Activated B cell treated with CpG ODN at 0.5 μM for 24 hours (primary cell): Measurements from ENCODE around the gene FCRL4. TPM values are rescaled to one million over a fixed set of nuclear protein-coding genes. Genes with fewer than 3 reads are reported as not detected.
A peak's percentile ranks its signal among the peaks of the same experiment; 100 is the strongest.

Experiments used
- ATAC-seq: fragments of 200-7000 bp; cut with Tn5 transposase; one replicate; pipeline ENCODE4 v1.10.0; 2021; ENCODE audit warnings: low read depth, mild to moderate bottlenecking, moderate library complexity
- CTCF ChIA-PET: fragments of 350-600 bp; sonication (Branson Sonifier 250); formaldehyde crosslinking; loops from one replicate; lab custom pipeline; 2021; ENCODE audit warnings: antibody characterized with exemption; lab: Charles Lee
- POLR2A ChIA-PET: fragments of 350-600 bp; sonication (Branson Sonifier 250); formaldehyde crosslinking; loops from one replicate; lab custom pipeline; 2021; ENCODE audit warnings: antibody characterized with exemption; lab: Charles Lee
- DNase-seq: peaks from one replicate; pipeline ENCODE4 v3.0.0; 2022
- H3K27ac Mint-ChIP-seq: one replicate; pipeline ENCODE4 v1.8.0; 2020; ENCODE audit warnings: mixed read lengths
- H3K27me3 Mint-ChIP-seq: one replicate; pipeline ENCODE4 v1.8.0; 2021; ENCODE audit warnings: mixed read lengths
- H3K36me3 Mint-ChIP-seq: one replicate; pipeline ENCODE4 v1.8.0; 2021; ENCODE audit warnings: low read depth, mixed read lengths
- H3K4me1 Mint-ChIP-seq: one replicate; pipeline ENCODE4 v1.8.0; 2021; ENCODE audit warnings: mixed read lengths
- H3K4me3 Mint-ChIP-seq: one replicate; pipeline ENCODE4 v1.8.0; 2020; ENCODE audit warnings: mild to moderate bottlenecking, mixed read lengths
- H3K9me3 Mint-ChIP-seq: one replicate; pipeline ENCODE4 v1.8.0; 2020; ENCODE audit warnings: mixed read lengths
- intact Hi-C: fragments of 100-400 bp; cut with micrococcal nuclease; formaldehyde crosslinking; loops from one replicate; pipeline ENCODE4 v1.15.1; 2024
- total RNA-seq: library from RNA; stranded (reverse); gene quantifications from 2 replicates; pipeline ENCODE4 v1.2.3, GENCODE V29; 2022
- TF ChIP-seq, protein P1 (sequence below): fragments of 200-600 bp; IDR thresholded peaks from one replicate; pipeline ENCODE4 v1.8.0; 2022; ENCODE audit warnings: antibody characterized with exemption, mild to moderate bottlenecking

The FCRL4 gene
- total RNA-seq, 1 donor from 2014 or later: 6.3 TPM

DNA sequence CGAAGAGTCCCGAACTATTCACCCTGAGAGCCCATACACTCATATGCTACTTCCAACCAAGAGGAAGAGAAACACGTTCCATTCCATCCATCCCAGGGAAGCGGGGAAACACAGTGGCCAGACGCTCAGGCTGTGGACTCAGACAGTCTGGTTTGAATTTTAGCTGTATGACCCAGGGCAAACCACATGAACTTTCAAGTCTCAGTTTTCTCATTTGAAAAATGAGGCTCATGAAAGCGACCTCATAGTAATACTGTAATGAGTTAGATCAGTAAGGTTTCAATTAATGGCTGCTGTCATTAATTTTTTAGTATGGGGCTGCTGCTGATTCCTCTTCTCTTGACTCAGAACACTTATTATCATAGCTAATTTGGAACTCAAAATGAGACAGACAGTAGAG is 1.5 kb downstream of the FCRL4 start:
- POLR2A ChIA-PET: interaction anchor here (0.8 to 2.9 kb wide), 7 partner anchors 11 to 187 kb away, joined by 3 to 44 read pairs (median 3); partner anchors contain the start of gene FCRL2
- DNase-seq (no peak), ATAC-seq (no peak)
- H3K27ac Mint-ChIP-seq: peak overlapping the region; percentile 42
- peaks cover 2% of the 10 kb centered on the region for H3K36me3 Mint-ChIP-seq
- H3K4me3 Mint-ChIP-seq: peak overlapping the region; percentile 75
- TF ChIP-seq, protein P1, sequence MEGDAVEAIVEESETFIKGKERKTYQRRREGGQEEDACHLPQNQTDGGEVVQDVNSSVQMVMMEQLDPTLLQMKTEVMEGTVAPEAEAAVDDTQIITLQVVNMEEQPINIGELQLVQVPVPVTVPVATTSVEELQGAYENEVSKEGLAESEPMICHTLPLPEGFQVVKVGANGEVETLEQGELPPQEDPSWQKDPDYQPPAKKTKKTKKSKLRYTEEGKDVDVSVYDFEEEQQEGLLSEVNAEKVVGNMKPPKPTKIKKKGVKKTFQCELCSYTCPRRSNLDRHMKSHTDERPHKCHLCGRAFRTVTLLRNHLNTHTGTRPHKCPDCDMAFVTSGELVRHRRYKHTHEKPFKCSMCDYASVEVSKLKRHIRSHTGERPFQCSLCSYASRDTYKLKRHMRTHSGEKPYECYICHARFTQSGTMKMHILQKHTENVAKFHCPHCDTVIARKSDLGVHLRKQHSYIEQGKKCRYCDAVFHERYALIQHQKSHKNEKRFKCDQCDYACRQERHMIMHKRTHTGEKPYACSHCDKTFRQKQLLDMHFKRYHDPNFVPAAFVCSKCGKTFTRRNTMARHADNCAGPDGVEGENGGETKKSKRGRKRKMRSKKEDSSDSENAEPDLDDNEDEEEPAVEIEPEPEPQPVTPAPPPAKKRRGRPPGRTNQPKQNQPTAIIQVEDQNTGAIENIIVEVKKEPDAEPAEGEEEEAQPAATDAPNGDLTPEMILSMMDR: no peak
- no peaks in the 10 kb centered on the region for H3K9me3 Mint-ChIP-seq
- CTCF ChIA-PET: interaction anchor here (1.4 to 4.0 kb wide), 6 partner anchors 12 to 352 kb away, joined by 5 to 33 read pairs (median 8); no protein-coding TSS in a partner anchor
- H3K4me1 Mint-ChIP-seq: peaks cover 71% of the 10 kb centered on the region
- intact Hi-C loops: loop anchor here (5.0 kb wide), 1 partner anchor 176 kb away; no protein-coding TSS in a partner anchor
- peaks cover 4% of the 10 kb centered on the region for H3K27me3 Mint-ChIP-seq

DNA sequence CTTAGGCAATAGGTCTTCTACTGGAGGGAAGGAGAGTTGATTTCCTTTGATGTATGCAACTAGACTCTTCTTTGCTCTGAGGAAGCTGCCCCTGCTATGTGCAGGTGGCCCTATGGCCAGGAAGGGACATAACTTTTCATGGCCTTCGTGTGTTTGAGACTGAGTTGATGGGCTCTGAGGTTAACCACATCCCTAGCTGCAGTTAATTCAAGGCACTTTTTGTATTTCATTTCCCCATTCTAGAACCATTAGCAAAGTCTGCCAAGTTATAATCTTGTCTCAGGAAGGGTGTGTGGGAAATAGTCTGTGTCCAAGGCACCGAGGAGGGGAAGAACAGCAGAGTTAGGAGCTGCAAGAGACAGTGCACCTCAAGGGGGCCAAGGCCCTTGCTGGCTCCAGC is 2.5 kb downstream of the FCRL4 start:
- Mint-ChIP-seq H3K36me3 (peaks cover 2% of the 10 kb centered on the region), H3K4me3 (peak overlapping the region; percentile 62), H3K4me1 (peaks cover 71% of the 10 kb centered on the region), H3K27me3 (no peaks in the 10 kb centered on the region), H3K9me3 (no peaks in the 10 kb centered on the region), H3K27ac (peak overlapping the region; percentile 30)
- intact Hi-C loops: loop anchor here (5.0 kb wide), 1 partner anchor 177 kb away; no protein-coding TSS in a partner anchor
- TF ChIP-seq, protein P1: no peak
- no peak for DNase-seq
- peak; percentile 53 for ATAC-seq
- ChIA-PET CTCF (interaction anchor here (1.8 to 4.0 kb wide), 5 partner anchors 10 to 178 kb away, joined by 5 to 33 read pairs (median 9); no protein-coding TSS in a partner anchor), POLR2A (interaction anchor here (0.6 to 2.9 kb wide), 10 partner anchors 10 to 267 kb away, joined by 3 to 44 read pairs (median 4); no protein-coding TSS in a partner anchor)

DNA sequence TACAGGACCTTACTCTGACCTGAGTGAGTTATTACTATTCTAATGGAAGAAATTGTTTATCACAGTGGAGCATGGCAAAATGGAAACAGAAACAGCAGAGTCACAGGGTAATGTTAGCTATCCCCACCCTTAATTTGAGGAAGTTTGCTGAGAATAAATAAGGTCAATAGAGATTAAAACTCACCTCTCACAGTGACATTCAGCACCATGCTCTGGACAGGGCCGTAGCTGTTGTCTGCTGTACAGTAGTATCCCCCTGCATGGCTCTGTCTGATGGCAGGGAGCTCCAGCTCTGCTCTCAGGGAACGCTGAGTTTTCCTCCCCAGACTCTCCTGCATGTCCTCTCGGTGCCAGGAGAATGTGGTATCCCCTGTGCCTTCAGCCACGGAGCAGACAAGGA is 11.9 kb downstream of the FCRL4 start:
- peak; percentile 35 for ATAC-seq
- no peaks in the 10 kb centered on the region for H3K27me3 Mint-ChIP-seq
- CTCF ChIA-PET: interaction anchor here (0.9 to 9.8 kb wide), 5 partner anchors 9 to 535 kb away, joined by 3 to 161 read pairs (median 13); partner anchors contain the start of gene FCRL2
- H3K4me1 Mint-ChIP-seq: peaks cover 65% of the 10 kb centered on the region
- TF ChIP-seq, protein P1: no peak
- peaks cover 5% of the 10 kb centered on the region for H3K36me3 Mint-ChIP-seq
- H3K9me3 Mint-ChIP-seq: no peaks in the 10 kb centered on the region
- POLR2A ChIA-PET: interaction anchor here (2.8 to 3.9 kb wide), 2 partner anchors 9 to 12 kb away, joined by 17 to 44 read pairs; partner anchors contain the start of gene FCRL4
- no peak overlapping the region for H3K4me3 Mint-ChIP-seq
- no peak overlapping the region for H3K27ac Mint-ChIP-seq
- DNase-seq: no peak
- intact Hi-C loops: loop anchor here (10.0 kb wide), 1 partner anchor 699 kb away; the partner anchor contains the start of gene CD1C

DNA sequence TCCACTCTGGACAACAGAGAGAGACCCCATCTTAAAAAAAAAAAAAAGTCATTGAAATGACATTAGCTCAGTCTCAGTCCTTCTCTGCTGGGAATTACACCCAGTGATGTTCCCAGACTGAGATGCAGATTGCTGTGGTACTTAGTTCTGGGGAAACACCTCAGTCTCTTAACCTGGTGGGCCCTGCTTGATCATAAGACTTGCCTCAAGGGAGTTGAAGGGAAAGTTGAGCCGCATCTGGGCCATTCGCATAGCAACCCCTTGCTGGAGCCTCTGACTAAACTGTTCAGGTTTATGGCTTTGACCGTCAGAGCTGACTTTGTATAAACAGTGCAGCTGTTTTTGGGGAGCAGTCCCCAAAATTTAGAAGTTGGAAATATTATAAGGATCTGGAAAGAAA is 13.4 kb downstream of the FCRL4 start:
- ChIA-PET POLR2A (interaction anchor here (0.6 to 3.9 kb wide), 9 partner anchors 11 to 485 kb away, joined by 3 to 44 read pairs (median 4); partner anchors contain the start of gene FCRL4), CTCF (interaction anchor here (1.2 to 9.8 kb wide), 7 partner anchors 11 to 536 kb away, joined by 3 to 161 read pairs (median 5); partner anchors contain the start of genes FCRL2 and FCRL4)
- H3K9me3 Mint-ChIP-seq: no peaks in the 10 kb centered on the region
- H3K36me3 Mint-ChIP-seq: peaks cover 5% of the 10 kb centered on the region
- DNase-seq: no peak
- ATAC-seq: peak; percentile 87
- intact Hi-C loops: loop anchor here (1.0 to 10.0 kb wide), 2 partner anchors 14 to 700 kb away; partner anchors contain the start of genes CD1C and FCRL4
- peak overlapping the region; percentile 74 for H3K27ac Mint-ChIP-seq
- H3K4me3 Mint-ChIP-seq: peak overlapping the region; percentile 51
- TF ChIP-seq, protein P1: no peak
- peaks cover 77% of the 10 kb centered on the region for H3K4me1 Mint-ChIP-seq
- no peaks in the 10 kb centered on the region for H3K27me3 Mint-ChIP-seq

DNA sequence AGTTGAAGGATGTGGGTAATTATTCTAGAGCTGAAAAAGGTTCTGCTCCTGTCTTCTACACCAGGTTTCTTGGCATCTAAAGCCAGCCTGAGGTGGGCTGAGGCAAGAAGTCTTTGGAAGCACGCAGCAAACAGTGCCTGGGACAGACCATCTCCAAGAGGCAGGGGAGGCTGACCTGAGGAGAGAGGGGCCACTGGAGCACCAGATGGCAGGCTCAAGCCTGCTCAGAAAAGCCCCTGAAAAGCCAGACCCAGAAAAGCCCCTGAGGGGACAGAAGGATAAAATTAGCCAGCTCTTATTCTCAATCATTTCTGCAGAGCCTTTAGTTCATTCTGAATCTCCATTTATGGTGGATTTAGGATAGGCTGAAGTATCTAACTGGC is 17.1 kb downstream of the FCRL4 start:
- H3K27ac Mint-ChIP-seq: peak overlapping the region; percentile 82
- peaks cover 2% of the 10 kb centered on the region for H3K36me3 Mint-ChIP-seq
- DNase-seq: no peak
- no peaks in the 10 kb centered on the region for H3K27me3 Mint-ChIP-seq
- intact Hi-C loops: loop anchor here (1.0 to 10.0 kb wide), 8 partner anchors 15 to 704 kb away; partner anchors contain the start of gene CD1C
- no peak for ATAC-seq
- peaks cover 75% of the 10 kb centered on the region for H3K4me1 Mint-ChIP-seq
- ChIA-PET CTCF (interaction anchor here (0.8 to 9.8 kb wide), 75 partner anchors 8 to 544 kb away, joined by 3 to 161 read pairs (median 6); partner anchors contain the start of genes FCRL1, FCRL2, FCRL3 and FCRL4), POLR2A (interaction anchor here (1.0 to 3.4 kb wide), 14 partner anchors 15 to 281 kb away, joined by 3 to 25 read pairs (median 4); partner anchors contain the start of genes FCRL3 and FCRL4)
- peak overlapping the region; percentile 28 for H3K4me3 Mint-ChIP-seq
- H3K9me3 Mint-ChIP-seq: no peaks in the 10 kb centered on the region
- TF ChIP-seq, protein P1: no peak
